H1 (cell line): ENCODE data around the gene CETN1.

Experiments
- ATF3 ChIP-seq: IDR thresholded peaks from 2 replicates; pipeline ENCODE4 v1.6.1; 2011; ENCODE audit warnings: low read depth, mild to moderate bottlenecking, low read length; ENCODE audit not compliant: insufficient read depth
- CBX5 ChIP-seq: fragments of 300-800, 300-1000 bp; sonication (generic); IDR thresholded peaks from 2 replicates; pipeline ENCODE4 v1.7.1; 2016; ENCODE audit warnings: antibody characterized with exemption, low read length, low read depth
- CTCF ChIP-seq, 3 experiments: IDR thresholded peaks; 1 replicate in 2 of 3; 2 replicates in 1 of 3; pipeline versions ENCODE4 v1.5.1 to v1.6.1; 2011; ENCODE audit warnings: low read length in 3 of 3, mild to moderate bottlenecking in 3 of 3, inconsistent platforms in 2 of 3, low read depth in 1 of 3, moderate library complexity in 1 of 3; ENCODE audit not compliant: insufficient read depth in 1 of 3; ENCODE audit errors: control extremely low read depth in 1 of 3
- JUND ChIP-seq: IDR thresholded peaks from 2 replicates; pipeline ENCODE4 v1.6.1; 2011; ENCODE audit warnings: mild to moderate bottlenecking, improper control_type of control experiment, low read length
- KDM1A ChIP-seq: fragments of 200-600, 300-600 bp; sonication (generic); IDR thresholded peaks from 2 replicates; pipeline ENCODE4 v1.7.1; 2016; ENCODE audit warnings: mild to moderate bottlenecking, low read length, borderline replicate concordance
- MAFK ChIP-seq: IDR thresholded peaks from 2 replicates; pipeline ENCODE4 v1.6.1; 2012; ENCODE audit warnings: low read depth, mild to moderate bottlenecking, improper control_type of control experiment, low read length
- NANOG ChIP-seq: IDR thresholded peaks from 2 replicates; pipeline ENCODE4 v1.6.1; 2011; ENCODE audit warnings: low read length, low read depth, mild to moderate bottlenecking, inconsistent platforms; ENCODE audit not compliant: insufficient read depth, poor library complexity, severe bottlenecking
- PHF8 ChIP-seq: fragments of 200-600 bp; sonication (generic); conservative IDR thresholded peaks from 2 replicates; pipeline ENCODE4 v1.7.1; 2012; ENCODE audit warnings: low read depth, mild to moderate bottlenecking, inconsistent platforms, low read length, moderate library complexity
- SIN3A ChIP-seq, 2 experiments: IDR thresholded peaks in 1 of 2; conservative IDR thresholded peaks in 1 of 2; 2 replicates each; pipeline ENCODE4 v1.6.1; 2011 to 2012; ENCODE audit warnings: low read length in 2 of 2, improper control_type of control experiment in 1 of 2, low read depth in 1 of 2, mild to moderate bottlenecking in 1 of 2
- SIRT6 ChIP-seq: IDR thresholded peaks from one replicate; pipeline ENCODE4 v1.7.1; 2012; ENCODE audit warnings: low read length, inconsistent platforms
- USF2 ChIP-seq: IDR thresholded peaks from 2 replicates; pipeline ENCODE4 v1.6.1; 2011; ENCODE audit warnings: low read length, improper control_type of control experiment
- ZNF274 ChIP-seq: IDR thresholded peaks from 2 replicates; pipeline ENCODE4 v1.7.0; 2012; ENCODE audit warnings: low read length, borderline replicate concordance; ENCODE audit errors: extremely low read depth

- no peak for TF ChIP-seq ZNF274
- no peak for TF ChIP-seq CTCF (IDR thresholded peaks at IDR 0.05; ENCODE audit: control extremely low read depth in 1 of 3, insufficient read depth in 1 of 3, low read depth in 1 of 3, low read length in 3 of 3)
- no peak for TF ChIP-seq ATF3
- TF ChIP-seq NANOG = no peak
- TF ChIP-seq KDM1A = no peak
- no peak for TF ChIP-seq USF2
- no peak for TF ChIP-seq JUND
- no peak for TF ChIP-seq SIN3A (conservative IDR thresholded peaks at IDR 0.05 in 1 of 2, IDR thresholded peaks at IDR 0.05 in 1 of 2; ENCODE audit: low read depth in 1 of 2, low read length in 2 of 2)
- TF ChIP-seq PHF8 = no peak
- no peak for TF ChIP-seq CBX5
- no peak for TF ChIP-seq SIRT6
- no peak for TF ChIP-seq MAFK
Measured at GRCh38 chr18:612156-612555, 32.0 kb downstream of the CETN1 start.
